ENCODE results near the gene P2RY6. TPM values are rescaled to one million over a fixed set of nuclear protein-coding genes. Genes with fewer than 3 reads are reported as not detected.

P2RY6 gene
- total and polyA plus RNA-seq, 11 donors = 0.56 to 17.7 (median 2.0) TPM

GRCh38 chr11:73252577-73253191, 19.5 kb upstream of the P2RY6 start:
- Histone ChIP-seq H3K4me1 (peaks cover 0 to 9% (median 5%) of the 10 kb centered on the region in 12 donors), H3K27me3 (no peaks in the 10 kb centered on the region), H3K4me3 (no peak overlapping the region), H3K27ac (no peak overlapping the region), H3K36me3 (no peaks in the 10 kb centered on the region), H3K9me3 (no peaks in the 10 kb centered on the region)
- 59 to 81% (median 77%) methylated on average over 4 of the region's 4 CpGs for WGBS, 4 donors
- DNase-seq (peak in 1 of 5 donors; percentile 2), ATAC-seq (no peak)
- intact Hi-C loops (cut with DNase I) = no loop called here
- TF ChIP-seq POLR2A (IDR thresholded peaks at IDR 0.05) (no peak), CTCF (IDR thresholded peaks at IDR 0.05) (no peak)

- peaks cover 0 to 19% (median 12%) of the 10 kb centered on the region in 12 donors for H3K4me1 ChIP-seq
- H3K27me3 ChIP-seq = peaks cover 0 to 5% (median 0%) of the 10 kb centered on the region in 9 donors
- peak; percentile 50 to 66 (median 60) for ATAC-seq
- peak overlapping the region in 9 of 12 donors; percentile 11 to 79 (median 54) for H3K27ac ChIP-seq
- H3K4me3 ChIP-seq = no peak overlapping the region
- 55 to 66% (median 61%) methylated on average over 6 of the region's 6 CpGs for WGBS, 4 donors
- TF ChIP-seq CTCF (IDR thresholded peaks at IDR 0.05) (no peak), POLR2A (IDR thresholded peaks at IDR 0.05) (no peak)
- H3K36me3 ChIP-seq = no peaks in the 10 kb centered on the region
- no peaks in the 10 kb centered on the region for H3K9me3 ChIP-seq
- peak in 2 of 5 donors; percentile 28 to 60 for DNase-seq
- intact Hi-C loops (cut with DNase I) = no loop called here
Measured at GRCh38 chr11:73257342-73258103, 14.6 kb upstream of the P2RY6 start.

- Histone ChIP-seq H3K9me3 (no peaks in the 10 kb centered on the region), H3K4me3 (no peak overlapping the region), H3K27me3 (peaks cover 0 to 5% (median 0%) of the 10 kb centered on the region in 9 donors), H3K27ac (peak overlapping the region in 6 of 12 donors; percentile 19 to 79 (median 57)), H3K4me1 (peaks cover 0 to 19% (median 12%) of the 10 kb centered on the region in 12 donors), H3K36me3 (no peaks in the 10 kb centered on the region)
- intact Hi-C loops (cut with DNase I) = no loop called here
- DNase-seq (peak in 1 of 5 donors; percentile 8), ATAC-seq (peak in 2 of 4 donors; percentile 17 to 25)
- no peak for TF ChIP-seq CTCF (IDR thresholded peaks at IDR 0.05)
- WGBS, 4 donors = 86 to 99% (median 91%) methylated on average over 5 to 7 of the region's 7 CpGs
Measured at GRCh38 chr11:73258104-73259035, 13.8 kb upstream of the P2RY6 start.
